Mucosa of descending colon (tissue), 3 donors: Measurements from ENCODE around the gene PLK2. TPM values are rescaled to one million over a fixed set of nuclear protein-coding genes. Genes with fewer than 3 reads are reported as not detected.

Experiments used
- ATAC-seq: fragments of 200-7000 bp; cut with Tn5 transposase; one replicate; pipeline ENCODE4 v1.9.1; 2020; ENCODE audit warnings: mild to moderate bottlenecking, moderate library complexity
- DNase-seq, 3 donors: peaks; one replicate each; pipeline ENCODE4 v3.0.0-alpha.2; 2020
- H3K36me3 ChIP-seq: fragments of 200-600 bp; one replicate; pipeline ENCODE4 v1.8.0; 2021; ENCODE audit warnings: low read depth, mild to moderate bottlenecking
- H3K4me1 ChIP-seq: fragments of 200-600 bp; one replicate; pipeline ENCODE4 v1.8.0; 2021; ENCODE audit warnings: low read depth, mild to moderate bottlenecking
- H3K4me3 ChIP-seq: fragments of 200-600 bp; one replicate; pipeline ENCODE4 v1.8.0; 2021; ENCODE audit warnings: mild to moderate bottlenecking
- H3K9me3 ChIP-seq: fragments of 200-600 bp; one replicate; pipeline ENCODE4 v1.8.0; 2021; ENCODE audit warnings: mild to moderate bottlenecking
- CTCF ChIP-seq: fragments of 200-600 bp; IDR thresholded peaks from one replicate; pipeline ENCODE4 v1.8.0; 2022; ENCODE audit warnings: antibody characterized with exemption, mild to moderate bottlenecking
- intact Hi-C, 2 donors: fragments of 100-400 bp; cut with DNase I in 1 of 2; cut with micrococcal nuclease in 1 of 2; formaldehyde crosslinking; loops; one replicate each; pipeline versions ENCODE4 v1.11.0 to v1.11.1; 2022; cut with DNase I, micrococcal nuclease
- total RNA-seq, 3 donors: library from RNA; stranded (reverse); fragmentation: NEBNext Ultra II Directional in 2 of 3; extraction: Animal tissue kit (Norgen Biotek cat#: 25700) in 2 of 3; gene quantifications; one replicate each; pipeline versions ENCODE4 v1.2.1 to v1.2.4, GENCODE V29; 2021 to 2023
- donor health status: DM: no; HTN: no; CAD: no; lungs with moderate emphysema.
- donor health status: DM: no; HTN: no; CAD: no.
- donor health status: DM: no; HTN: yes; CAD: no.

Gene PLK2
- total RNA-seq, 3 donors from 2014 or later = 13.0 to 24.7 (median 14.5) TPM

DNA sequence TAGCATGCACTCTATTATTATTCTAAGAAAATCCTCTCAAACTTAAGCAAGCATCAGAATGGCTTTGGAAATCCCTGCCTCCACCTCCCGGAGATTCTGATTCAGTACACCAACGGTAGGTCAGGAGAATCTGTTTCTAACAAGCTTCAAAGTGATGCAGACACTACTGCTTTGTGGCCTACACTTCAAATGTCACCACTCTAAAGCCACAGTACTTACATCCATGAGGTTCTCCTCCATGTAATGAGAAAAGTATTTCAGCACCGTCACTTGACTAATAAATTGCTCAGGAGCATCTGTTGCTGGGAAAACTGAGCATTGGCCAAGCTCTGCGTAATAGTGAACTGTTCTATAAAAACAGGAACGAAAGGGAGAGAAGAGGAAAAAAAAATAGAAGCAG is 4.8 kb downstream of the PLK2 start:
- Histone ChIP-seq H3K9me3 (no peaks in the 10 kb centered on the region), H3K4me1 (peaks cover 3% of the 10 kb centered on the region), H3K4me3 (no peak overlapping the region), H3K36me3 (no peaks in the 10 kb centered on the region)
- DNase-seq (no peak), ATAC-seq (no peak)
- no peak for TF ChIP-seq CTCF
- intact Hi-C loops = loop anchor here (5.0 to 10.0 kb wide), 2 partner anchors 663 to 670 kb away; no protein-coding TSS in a partner anchor

DNA sequence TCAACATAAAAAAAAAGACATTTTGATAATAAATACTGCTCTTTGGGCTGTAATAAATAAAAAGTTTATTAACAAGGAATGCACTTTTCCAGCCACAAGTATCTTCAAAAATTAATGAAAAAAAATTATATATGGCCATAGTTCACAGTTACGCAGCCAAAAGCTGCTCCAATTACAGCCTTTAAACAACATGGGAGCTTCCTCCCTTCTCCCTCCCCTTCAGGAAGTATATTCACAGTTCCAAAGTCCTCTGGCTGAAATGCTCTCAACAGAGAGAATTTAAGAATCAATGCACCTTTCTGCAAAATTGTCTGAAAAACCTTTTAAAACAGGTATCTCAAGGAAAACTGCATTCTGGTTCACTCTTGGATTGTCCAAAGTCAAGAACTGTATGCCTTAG is 5.9 kb downstream of the PLK2 start:
- Histone ChIP-seq H3K4me1 (peaks cover 3% of the 10 kb centered on the region), H3K4me3 (no peak overlapping the region), H3K36me3 (no peaks in the 10 kb centered on the region), H3K9me3 (no peaks in the 10 kb centered on the region)
- DNase-seq = peak in 1 of 3 donors; percentile 33
- ATAC-seq = peak; percentile 93
- no peak for TF ChIP-seq CTCF
- intact Hi-C loops = loop anchor here in 1 of 2 donors (10.0 kb wide), 1 partner anchor 669 kb away; no protein-coding TSS in a partner anchor

DNA sequence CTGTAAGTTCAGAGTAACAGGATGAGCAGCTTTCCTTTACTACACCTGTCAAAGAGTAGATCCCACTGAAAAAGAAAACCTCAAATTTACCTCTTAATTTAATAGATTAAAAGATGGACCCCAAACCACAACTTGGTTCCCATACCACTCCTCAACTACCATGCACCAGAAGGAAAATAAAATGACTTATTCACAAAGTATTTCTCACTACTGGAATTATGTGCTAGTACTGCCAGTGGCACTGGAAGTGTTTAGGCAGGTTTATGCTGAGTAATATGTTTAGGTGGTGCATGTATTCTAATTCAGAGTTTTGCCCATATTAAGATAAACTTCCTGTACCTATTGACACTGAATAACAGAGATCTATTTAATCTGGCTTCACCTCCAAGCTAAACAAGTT is 6.6 kb downstream of the PLK2 start:
- Histone ChIP-seq H3K36me3 (no peaks in the 10 kb centered on the region), H3K4me1 (peaks cover 3% of the 10 kb centered on the region), H3K4me3 (no peak overlapping the region), H3K9me3 (no peaks in the 10 kb centered on the region)
- no peak for ATAC-seq
- DNase-seq = no peak
- TF ChIP-seq CTCF = no peak
- intact Hi-C loops = loop anchor here in 1 of 2 donors (10.0 kb wide), 1 partner anchor 669 kb away; no protein-coding TSS in a partner anchor

DNA sequence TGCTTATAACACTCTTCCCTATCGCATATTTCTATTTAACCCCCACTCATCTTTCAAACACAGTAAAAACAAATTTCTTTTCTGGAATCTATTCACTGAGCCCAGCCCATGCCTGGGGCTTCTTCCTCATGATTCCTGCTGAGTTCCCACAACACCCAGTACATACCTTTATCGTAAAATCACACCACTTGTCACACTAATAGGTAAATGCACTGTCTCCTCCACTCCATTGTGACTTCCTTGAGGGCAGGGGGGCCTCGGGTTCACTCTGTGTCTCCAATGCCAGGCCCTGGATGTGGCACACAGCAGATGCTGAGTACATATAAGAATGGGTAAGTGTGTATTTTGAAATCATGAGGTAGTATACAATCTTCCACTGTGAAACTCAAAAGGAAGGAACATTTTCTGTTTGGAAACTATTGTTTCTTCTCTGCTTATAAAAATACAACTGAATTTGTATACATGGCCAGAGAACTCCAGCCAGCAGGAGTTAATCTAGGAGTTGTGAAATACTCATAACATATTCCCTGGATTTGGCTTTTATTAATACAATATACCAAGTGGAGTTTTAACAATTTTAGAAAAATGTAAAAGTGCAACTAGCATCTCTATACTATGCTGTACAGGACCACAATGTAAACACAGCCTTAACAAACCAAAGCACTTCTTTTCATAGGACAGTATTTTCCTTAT is 7.2 kb downstream of the PLK2 start:
- TF ChIP-seq CTCF = no peak
- Histone ChIP-seq H3K4me1 (peaks cover 3% of the 10 kb centered on the region), H3K4me3 (no peak overlapping the region), H3K36me3 (no peaks in the 10 kb centered on the region), H3K9me3 (no peaks in the 10 kb centered on the region)
- intact Hi-C loops = loop anchor here in 1 of 2 donors (10.0 kb wide), 1 partner anchor 668 kb away; no protein-coding TSS in a partner anchor
- no peak for ATAC-seq
- DNase-seq = no peak

GRCh38 chr5:58451732-58452565 is 7.9 kb downstream of the PLK2 start:
- ATAC-seq (no peak), DNase-seq (no peak)
- H3K9me3 ChIP-seq = no peaks in the 10 kb centered on the region
- peaks cover 3% of the 10 kb centered on the region for H3K4me1 ChIP-seq
- TF ChIP-seq CTCF = no peak
- no peaks in the 10 kb centered on the region for H3K36me3 ChIP-seq
- H3K4me3 ChIP-seq = no peak overlapping the region
- intact Hi-C loops = loop anchor here in 1 of 2 donors (10.0 kb wide), 1 partner anchor 667 kb away; no protein-coding TSS in a partner anchor
